GM18511 (cell line): ENCODE data around the gene ROCK2.
"Not testable (repeated sequence)": the region's sequence is repeated elsewhere in the genome, so short reads cannot be mapped to it uniquely, and the experiment has no call there.

ENCODE experiments used
- ATAC-seq: cut with Tn5 transposase; IDR thresholded peaks from one replicate; pipeline ENCODE4 v1.9.1; 2021; ENCODE audit warnings: mild to moderate bottlenecking, moderate library complexity; ENCODE audit not compliant: unreplicated experiment

The ROCK2 gene

GRCh38 chr2:11279398-11279797 lies 65.0 kb downstream of the ROCK2 start:
- ATAC-seq = no peak

GRCh38 chr2:11278219-11278618 lies 66.2 kb downstream of the ROCK2 start:
- no peak for ATAC-seq

GRCh38 chr2:11275910-11276309 lies 68.5 kb downstream of the ROCK2 start:
- ATAC-seq = no peak

- ATAC-seq = no peak
Observed at GRCh38 chr2:11270891-11271290, 73.5 kb downstream of the ROCK2 start.

- no peak for ATAC-seq
Observed at GRCh38 chr2:11267931-11268330, 76.5 kb downstream of the ROCK2 start.

GRCh38 chr2:11264818-11265217 lies 79.6 kb downstream of the ROCK2 start:
- ATAC-seq = no peak

- ATAC-seq = no peak
Observed at GRCh38 chr2:11264007-11264406, 80.4 kb downstream of the ROCK2 start.

GRCh38 chr2:11263177-11263576 lies 81.3 kb downstream of the ROCK2 start:
- ATAC-seq = no peak

GRCh38 chr2:11262438-11262837 lies 82.0 kb downstream of the ROCK2 start:
- ATAC-seq = not testable (repeated sequence)

GRCh38 chr2:11261564-11261963 lies 82.9 kb downstream of the ROCK2 start:
- ATAC-seq = not testable (repeated sequence)

- no peak for ATAC-seq
Observed at GRCh38 chr2:11260979-11261378, 83.5 kb downstream of the ROCK2 start.

- ATAC-seq = no peak
Observed at GRCh38 chr2:11257964-11258363, 86.5 kb downstream of the ROCK2 start.

GRCh38 chr2:11257078-11257477 lies 87.4 kb downstream of the ROCK2 start:
- no peak for ATAC-seq

- no peak for ATAC-seq
Observed at GRCh38 chr2:11256166-11256565, 88.3 kb downstream of the ROCK2 start.

GRCh38 chr2:11254100-11254536 lies 90.3 kb downstream of the ROCK2 start:
- ATAC-seq = no peak

- ATAC-seq = not testable (repeated sequence)
Observed at GRCh38 chr2:11252458-11252857, 92.0 kb downstream of the ROCK2 start.

GRCh38 chr2:11250400-11251196 lies 93.8 kb downstream of the ROCK2 start:
- ATAC-seq = no peak

GRCh38 chr2:11245322-11245721 lies 99.1 kb downstream of the ROCK2 start:
- no peak for ATAC-seq

- no peak for ATAC-seq
Observed at GRCh38 chr2:11244091-11244826, 100.2 kb downstream of the ROCK2 start.

GRCh38 chr2:11243512-11243911 lies 100.9 kb downstream of the ROCK2 start:
- ATAC-seq = no peak

GRCh38 chr2:11242542-11243174 lies 101.8 kb downstream of the ROCK2 start:
- no peak for ATAC-seq
